Esophagus squamous epithelium (tissue), 4 donors: ENCODE measurements around the gene RXRG.

ENCODE experiments used
- POLR2A ChIP-seq, 4 donors: fragments of 450-650 bp; IDR thresholded peaks; one replicate each; pipeline ENCODE4 v1.6.1; 2017; ENCODE audit warnings: antibody characterized with exemption in 4 of 4, mild to moderate bottlenecking in 4 of 4, moderate library complexity in 3 of 4
- TF ChIP-seq, protein P1 (sequence below), 6 experiments: fragments of 450-650 bp in 4 of 6; fragments of 200-600 bp in 2 of 6; sonication (generic) in 2 of 6; IDR thresholded peaks; one replicate each; pipeline ENCODE4 v1.5.1; 2016 to 2019; ENCODE audit warnings: antibody characterized with exemption in 6 of 6, mild to moderate bottlenecking in 4 of 6, moderate library complexity in 4 of 6

DNA sequence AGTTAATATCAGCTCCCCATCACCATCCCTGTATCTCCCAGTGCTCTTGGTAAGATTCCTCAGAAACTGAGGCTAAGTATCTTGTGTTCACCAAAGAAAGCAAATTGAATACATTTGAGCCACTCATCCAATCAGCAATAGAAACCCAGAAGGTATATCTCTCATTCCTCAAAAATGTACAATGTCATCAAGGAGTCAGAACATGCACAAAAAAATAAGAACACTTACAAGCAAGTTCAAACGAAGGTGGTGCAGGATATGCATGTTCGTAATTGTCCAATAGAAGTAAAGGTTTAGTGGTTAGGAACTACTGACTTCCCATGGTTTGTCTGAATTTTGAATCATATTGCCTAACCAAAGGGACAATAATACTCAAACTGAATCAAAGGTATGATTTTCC is 24.3 kb downstream of the RXRG start:
- TF ChIP-seq, protein P1, sequence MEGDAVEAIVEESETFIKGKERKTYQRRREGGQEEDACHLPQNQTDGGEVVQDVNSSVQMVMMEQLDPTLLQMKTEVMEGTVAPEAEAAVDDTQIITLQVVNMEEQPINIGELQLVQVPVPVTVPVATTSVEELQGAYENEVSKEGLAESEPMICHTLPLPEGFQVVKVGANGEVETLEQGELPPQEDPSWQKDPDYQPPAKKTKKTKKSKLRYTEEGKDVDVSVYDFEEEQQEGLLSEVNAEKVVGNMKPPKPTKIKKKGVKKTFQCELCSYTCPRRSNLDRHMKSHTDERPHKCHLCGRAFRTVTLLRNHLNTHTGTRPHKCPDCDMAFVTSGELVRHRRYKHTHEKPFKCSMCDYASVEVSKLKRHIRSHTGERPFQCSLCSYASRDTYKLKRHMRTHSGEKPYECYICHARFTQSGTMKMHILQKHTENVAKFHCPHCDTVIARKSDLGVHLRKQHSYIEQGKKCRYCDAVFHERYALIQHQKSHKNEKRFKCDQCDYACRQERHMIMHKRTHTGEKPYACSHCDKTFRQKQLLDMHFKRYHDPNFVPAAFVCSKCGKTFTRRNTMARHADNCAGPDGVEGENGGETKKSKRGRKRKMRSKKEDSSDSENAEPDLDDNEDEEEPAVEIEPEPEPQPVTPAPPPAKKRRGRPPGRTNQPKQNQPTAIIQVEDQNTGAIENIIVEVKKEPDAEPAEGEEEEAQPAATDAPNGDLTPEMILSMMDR (IDR thresholded peaks at IDR 0.05): no peak
- no peak for TF ChIP-seq POLR2A (IDR thresholded peaks at IDR 0.05)
